Stimulated activated naive CD4-positive, alpha-beta T cell (primary cell): Measurements from ENCODE around the gene NDUFS4.
"Not testable (repeated sequence)": the region's sequence is repeated elsewhere in the genome, so short reads cannot be mapped to it uniquely, and the experiment has no call there.

Experiments used
- DNase-seq, 6 experiments: peaks; one replicate each; lab custom pipeline; 2025; lab: John Stamatoyannopoulos, UW

The NDUFS4 gene

DNA sequence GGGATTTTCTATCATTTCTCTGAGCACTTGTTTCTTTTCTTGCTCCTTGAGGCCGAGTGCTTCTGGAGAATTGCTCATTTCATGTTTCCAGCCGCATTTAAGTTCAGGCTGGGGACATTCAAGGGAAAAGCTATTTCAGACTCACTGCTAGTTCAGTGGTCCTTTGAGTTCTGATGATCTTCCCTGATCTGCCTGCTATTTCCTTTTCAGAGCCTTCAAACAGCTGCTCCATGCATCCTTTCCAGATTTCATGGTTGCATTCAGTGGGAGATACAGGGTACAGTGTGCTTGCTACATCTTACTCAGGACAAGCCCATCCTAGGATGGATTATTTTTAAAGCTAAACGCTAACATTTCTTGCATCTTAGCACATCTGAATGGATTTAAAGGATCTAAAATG lies 14.7 kb downstream of the NDUFS4 start:
- no peak for DNase-seq

DNA sequence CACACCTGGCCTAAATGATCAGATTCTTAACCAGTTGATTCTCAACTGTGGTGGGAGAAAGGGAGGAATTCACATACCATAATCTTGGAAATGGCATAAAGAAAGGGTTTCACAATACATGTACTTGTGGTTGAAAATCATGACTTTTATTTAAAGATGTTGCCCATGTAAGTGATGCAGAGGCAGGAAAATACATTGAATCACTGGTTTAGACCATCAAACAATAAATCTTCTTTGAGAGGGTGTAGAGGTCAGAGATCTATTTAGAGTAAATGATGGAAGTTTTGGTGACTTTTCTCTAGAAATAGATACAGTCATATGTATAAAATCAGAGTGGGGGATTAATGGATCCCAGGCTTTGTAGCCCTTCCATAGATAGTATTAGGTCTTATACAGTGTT lies 15.4 kb downstream of the NDUFS4 start:
- no peak for DNase-seq

DNA sequence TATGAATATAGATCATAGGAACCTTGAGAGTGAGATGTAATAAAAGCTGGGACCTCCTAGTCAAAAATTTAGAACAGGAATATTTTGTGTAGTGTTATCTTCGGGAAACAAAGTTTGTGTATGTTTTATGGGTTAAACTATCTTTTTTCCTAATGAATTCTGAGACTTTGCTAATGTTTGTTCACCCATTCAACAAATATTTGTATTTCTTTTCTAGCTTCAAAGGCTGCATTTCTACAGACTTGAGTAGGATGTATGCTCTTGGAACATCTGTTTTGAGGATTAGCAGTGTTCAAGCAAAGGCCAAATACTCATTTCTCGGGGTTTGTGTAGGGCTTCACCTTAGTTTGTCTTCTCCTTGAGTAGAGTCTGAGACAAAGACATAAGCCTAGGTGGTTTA lies 16.2 kb downstream of the NDUFS4 start:
- DNase-seq, result no peak

GRCh38 chr5:53578854-53579253 lies 18.4 kb downstream of the NDUFS4 start:
- DNase-seq, result no peak

- DNase-seq, result no peak
Observed at GRCh38 chr5:53580547-53580946, 20.1 kb downstream of the NDUFS4 start.

DNA sequence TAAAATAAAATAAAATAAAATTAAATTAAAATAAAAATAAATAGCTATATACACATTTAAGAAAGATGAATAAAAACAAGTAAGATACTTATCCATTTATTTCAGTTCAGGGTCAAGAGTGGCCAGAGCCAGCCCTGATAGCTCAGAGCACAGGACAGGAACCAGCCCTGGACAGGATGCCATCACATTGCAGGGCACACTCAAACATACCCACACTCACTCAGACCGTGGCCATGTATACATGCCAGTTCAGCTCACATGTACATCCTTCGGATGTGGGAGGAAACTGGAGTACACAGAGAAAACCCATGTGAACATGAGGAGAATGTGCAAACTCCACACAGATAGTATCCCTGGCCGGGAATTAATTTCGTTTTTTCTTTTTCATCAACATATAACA lies 21.8 kb downstream of the NDUFS4 start:
- DNase-seq, result no peak

GRCh38 chr5:53590759-53591158 lies 30.3 kb downstream of the NDUFS4 start:
- DNase-seq, result no peak

GRCh38 chr5:53594419-53594818 lies 34.0 kb downstream of the NDUFS4 start:
- no peak for DNase-seq

DNA sequence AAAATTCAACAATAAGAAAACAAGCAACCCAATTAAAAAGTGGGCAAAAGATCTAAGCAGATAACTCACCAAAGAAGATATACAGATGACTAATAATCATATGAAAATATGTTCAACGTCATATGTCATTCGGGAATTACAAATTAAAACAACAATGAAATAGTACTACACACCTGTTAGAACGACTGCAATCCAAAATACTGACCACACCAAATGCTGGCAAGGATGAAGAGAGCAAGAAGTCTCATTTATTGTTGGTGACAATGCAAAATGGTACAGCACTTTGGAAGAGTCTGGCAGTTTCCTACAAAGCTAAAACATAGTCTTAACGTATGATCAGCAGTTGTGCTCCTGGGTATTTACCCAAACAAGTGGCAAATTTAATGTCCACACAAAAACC lies 37.5 kb downstream of the NDUFS4 start:
- DNase-seq, result no peak

- no peak for DNase-seq
Observed at GRCh38 chr5:53601570-53601969, 41.1 kb downstream of the NDUFS4 start.

GRCh38 chr5:53603009-53603687 lies 42.7 kb downstream of the NDUFS4 start:
- no peak for DNase-seq

GRCh38 chr5:53604309-53604708 lies 43.9 kb downstream of the NDUFS4 start:
- DNase-seq, result no peak

GRCh38 chr5:53607886-53608285 lies 47.4 kb downstream of the NDUFS4 start:
- DNase-seq, result no peak

DNA sequence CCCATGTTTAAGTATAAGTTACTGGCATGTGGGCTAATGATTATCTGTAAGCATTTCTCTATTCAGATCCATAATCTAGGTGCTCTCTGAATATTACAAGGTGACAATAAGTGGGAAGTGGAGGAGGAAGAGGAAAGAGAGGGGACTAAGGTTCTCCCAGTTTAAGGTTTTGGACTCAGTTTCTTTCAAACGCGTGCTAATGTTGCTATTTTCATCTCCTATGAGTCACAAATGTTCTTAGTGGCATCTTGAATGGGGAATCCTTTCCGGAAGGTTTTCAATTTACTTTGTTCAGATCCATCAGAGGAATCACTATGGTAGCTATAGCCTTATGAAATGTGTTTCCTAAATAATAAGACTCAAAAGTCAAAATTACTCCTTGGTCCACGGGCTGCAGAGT lies 48.5 kb downstream of the NDUFS4 start:
- DNase-seq, result not testable (repeated sequence)

DNA sequence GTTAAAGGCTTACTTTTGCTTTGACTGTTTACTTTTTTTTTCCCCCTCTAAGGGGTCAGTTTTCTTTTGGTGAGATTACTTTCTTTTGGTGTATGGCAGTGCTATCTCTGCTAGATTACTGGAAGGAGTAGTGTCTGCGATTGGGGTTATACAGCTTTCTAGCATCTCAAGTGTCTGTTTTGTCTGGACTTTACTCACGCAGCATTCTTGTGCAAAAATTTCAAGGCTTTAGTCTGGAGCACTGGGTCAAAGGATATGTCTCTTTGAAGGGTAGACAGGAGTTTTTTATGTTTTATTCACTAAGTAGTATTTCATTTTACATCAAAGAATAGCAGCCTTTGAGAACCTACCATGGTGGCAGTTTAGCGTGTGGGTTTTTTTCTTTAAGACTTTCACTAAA lies 52.6 kb downstream of the NDUFS4 start:
- DNase-seq, result no peak

GRCh38 chr5:53613536-53613935 lies 53.1 kb downstream of the NDUFS4 start:
- DNase-seq, result no peak

- no peak for DNase-seq
Observed at GRCh38 chr5:53614376-53614885, 54.0 kb downstream of the NDUFS4 start.

DNA sequence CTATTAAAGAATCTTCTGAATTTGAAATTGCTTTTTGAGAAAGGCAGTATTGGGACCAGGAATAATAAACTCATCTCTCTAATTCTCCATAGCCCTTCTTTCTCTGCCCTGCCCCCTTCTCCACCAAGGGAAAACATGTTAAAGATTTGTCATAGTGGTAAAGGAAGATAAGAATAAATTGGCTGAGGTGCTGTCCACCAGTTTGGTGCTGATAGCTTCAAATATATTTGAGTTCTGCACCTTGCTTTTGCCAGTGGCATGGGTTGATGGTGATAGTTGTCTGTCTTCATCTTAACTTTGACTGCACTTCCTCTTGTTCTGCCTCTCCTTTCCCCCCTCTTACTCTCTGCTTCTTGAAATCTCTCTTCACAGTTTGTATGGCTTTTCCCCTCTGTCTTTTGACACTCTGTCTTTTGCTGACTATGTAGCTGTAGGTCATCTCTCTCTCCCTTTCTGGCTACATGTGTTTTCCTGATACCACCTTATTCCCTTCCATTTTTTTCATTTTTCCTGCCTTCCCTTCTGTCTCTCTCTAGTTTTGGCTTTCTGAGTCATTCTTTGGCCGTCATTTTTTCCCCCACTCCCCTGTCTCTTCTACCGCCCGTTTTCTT lies 56.6 kb downstream of the NDUFS4 start:
- DNase-seq, result no peak

- DNase-seq, result no peak
Observed at GRCh38 chr5:53631251-53631650, 70.8 kb downstream of the NDUFS4 start.

DNA sequence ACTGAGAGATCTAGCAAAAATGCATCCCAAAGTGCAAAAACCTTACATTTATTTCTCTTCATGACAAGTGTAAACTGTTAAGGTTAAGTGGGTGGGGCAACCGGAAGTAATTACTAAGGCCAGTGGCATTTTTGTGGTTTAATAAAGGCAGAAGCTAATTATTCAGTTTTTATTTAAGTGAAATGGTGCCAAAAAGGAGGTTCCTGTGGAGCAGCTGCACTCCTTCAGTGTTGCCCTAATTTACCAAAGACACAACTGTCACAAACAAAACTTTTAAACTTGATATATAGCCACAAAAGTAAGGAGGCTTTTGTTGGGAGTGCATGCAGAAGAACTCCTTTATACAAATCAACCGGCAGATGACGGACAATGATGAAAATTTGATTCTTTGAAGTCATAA lies 81.6 kb downstream of the NDUFS4 start:
- no peak for DNase-seq

GRCh38 chr5:53643445-53643844 lies 83.0 kb downstream of the NDUFS4 start:
- no peak for DNase-seq

GRCh38 chr5:53645078-53645477 lies 84.6 kb downstream of the NDUFS4 start:
- no peak for DNase-seq

DNA sequence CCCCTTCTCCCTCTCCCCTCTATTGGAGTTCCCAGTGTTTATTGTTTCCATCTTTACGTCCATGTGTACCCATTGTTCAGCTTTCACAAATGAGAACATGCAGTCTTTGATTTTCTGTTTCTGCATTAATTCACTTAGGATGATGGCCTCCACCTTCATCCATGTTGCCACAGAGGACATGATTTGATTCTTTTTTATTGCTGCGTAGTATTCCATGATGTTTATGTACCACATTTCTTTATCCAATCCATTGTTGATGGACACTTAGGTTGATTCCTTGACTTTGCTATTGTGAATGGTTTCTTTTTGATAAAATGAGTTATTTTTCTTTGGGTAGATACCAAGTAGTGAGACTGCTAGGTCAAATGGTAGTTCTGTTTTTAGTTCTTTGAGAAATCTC lies 88.9 kb downstream of the NDUFS4 start:
- DNase-seq, result no peak

DNA sequence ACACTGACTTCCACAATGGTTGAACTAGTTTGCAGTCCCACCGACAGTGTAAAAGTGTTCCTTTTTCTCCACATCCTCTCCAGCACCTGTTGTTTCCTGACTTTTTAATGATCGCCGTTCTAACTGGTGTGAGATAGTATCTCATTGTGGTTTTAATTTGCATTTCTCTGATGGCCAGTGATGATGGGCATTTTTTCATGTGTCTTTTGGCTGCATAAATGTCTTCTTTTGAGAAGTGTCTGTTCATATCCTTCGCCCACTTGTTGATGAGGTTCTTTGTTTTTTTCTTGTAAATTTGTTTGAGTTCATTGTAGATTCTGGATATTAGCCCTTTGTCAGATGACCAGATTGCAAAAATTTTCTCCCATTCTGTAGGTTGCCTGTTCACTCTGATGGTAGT lies 100.1 kb downstream of the NDUFS4 start:
- not testable (repeated sequence) for DNase-seq
